Natural killer cell treated with Interleukin-12 subunit alpha and Interleukin-12 subunit beta and Interleukin-15 and Interleukin-18, amount 100 ng/mL, for 72 hours (primary cell): Measurements from ENCODE around the gene FAM50B. TPM values are rescaled to one million over a fixed set of nuclear protein-coding genes. Genes with fewer than 3 reads are reported as not detected.

Experiments used
- ATAC-seq, 2 donors: fragments of 150-1000 bp; cut with Tn5 transposase in 1 of 2; sonication (Bioruptor Pico), chemical (Tn5 transposase) in 1 of 2; 2 replicates each; pipeline ENCODE4 v1.10.0; 2021
- DNase-seq: peaks from one replicate; pipeline ENCODE4 v3.0.0; 2022; ENCODE audit warnings: low spot score
- H3K27ac Mint-ChIP-seq, 2 donors: 1 replicate in 1 of 2; 2 replicates in 1 of 2; pipeline ENCODE4 v1.8.0; 2022; ENCODE audit warnings: mixed read lengths in 2 of 2, mild to moderate bottlenecking in 1 of 2, moderate library complexity in 1 of 2
- H3K27me3 Mint-ChIP-seq, 2 donors: 1 replicate in 1 of 2; 2 replicates in 1 of 2; pipeline ENCODE4 v1.8.0; 2022; ENCODE audit warnings: mixed read lengths in 2 of 2
- H3K36me3 Mint-ChIP-seq: one replicate; pipeline ENCODE4 v1.8.0; 2022; ENCODE audit warnings: mixed read lengths
- H3K4me1 Mint-ChIP-seq, 2 donors: 1 replicate in 1 of 2; 2 replicates in 1 of 2; pipeline ENCODE4 v1.8.0; 2022; ENCODE audit warnings: low read depth in 2 of 2, mixed read lengths in 2 of 2, mild to moderate bottlenecking in 1 of 2
- H3K4me3 Mint-ChIP-seq: one replicate; pipeline ENCODE4 v1.8.0; 2022; ENCODE audit warnings: mixed read lengths
- H3K9me3 Mint-ChIP-seq: 2 replicates; pipeline ENCODE4 v1.8.0; 2022; ENCODE audit warnings: mixed read lengths
- total RNA-seq, 2 donors: library from RNA; stranded (reverse); gene quantifications; one replicate each; pipeline ENCODE4 v1.2.3, GENCODE V29; 2022

FAM50B gene
- total RNA-seq, 2 donors from 2014 or later: 5.3 to 7.3 TPM

- Mint-ChIP-seq H3K27ac (no peak overlapping the region), H3K9me3 (no peaks in the 10 kb centered on the region), H3K4me1 (no peaks in the 10 kb centered on the region), H3K27me3 (peaks cover 0 to 6% of the 10 kb centered on the region in 2 donors), H3K36me3 (no peaks in the 10 kb centered on the region), H3K4me3 (no peak overlapping the region)
- no peak for DNase-seq
- ATAC-seq: no peak
These were observed 18.4 kb upstream of the FAM50B start for GRCh38 chr6:3830806-3831205.

GRCh38 chr6:3831761-3832530 lies 17.2 kb upstream of the FAM50B start:
- Mint-ChIP-seq H3K4me1 (no peaks in the 10 kb centered on the region), H3K27me3 (peaks cover 0 to 9% of the 10 kb centered on the region in 2 donors), H3K36me3 (no peaks in the 10 kb centered on the region), H3K9me3 (no peaks in the 10 kb centered on the region), H3K27ac (no peak overlapping the region), H3K4me3 (no peak overlapping the region)
- DNase-seq: no peak
- no peak for ATAC-seq

GRCh38 chr6:3835055-3835731 lies 14.0 kb upstream of the FAM50B start:
- no peak overlapping the region for H3K4me3 Mint-ChIP-seq
- no peak for ATAC-seq
- H3K27ac Mint-ChIP-seq: no peak overlapping the region
- H3K27me3 Mint-ChIP-seq: peaks cover 7 to 12% of the 10 kb centered on the region in 2 donors
- H3K9me3 Mint-ChIP-seq: no peaks in the 10 kb centered on the region
- H3K36me3 Mint-ChIP-seq: no peaks in the 10 kb centered on the region
- no peaks in the 10 kb centered on the region for H3K4me1 Mint-ChIP-seq
- no peak for DNase-seq

- ATAC-seq: no peak
- Mint-ChIP-seq H3K4me1 (no peaks in the 10 kb centered on the region), H3K27ac (no peak overlapping the region), H3K36me3 (no peaks in the 10 kb centered on the region), H3K4me3 (no peak overlapping the region), H3K9me3 (no peaks in the 10 kb centered on the region), H3K27me3 (peaks cover 9 to 12% of the 10 kb centered on the region in 2 donors)
- DNase-seq: no peak
These were observed 13.4 kb upstream of the FAM50B start for GRCh38 chr6:3835785-3836184.

- Mint-ChIP-seq H3K27ac (no peak overlapping the region), H3K9me3 (no peaks in the 10 kb centered on the region), H3K4me1 (no peaks in the 10 kb centered on the region), H3K4me3 (no peak overlapping the region), H3K36me3 (no peaks in the 10 kb centered on the region), H3K27me3 (peaks cover 9 to 12% of the 10 kb centered on the region in 2 donors)
- DNase-seq: no peak
- no peak for ATAC-seq
These were observed 12.6 kb upstream of the FAM50B start for GRCh38 chr6:3836566-3836965.

- Mint-ChIP-seq H3K9me3 (no peaks in the 10 kb centered on the region), H3K27me3 (peaks cover 5 to 12% of the 10 kb centered on the region in 2 donors), H3K36me3 (no peaks in the 10 kb centered on the region), H3K4me3 (no peak overlapping the region), H3K4me1 (no peaks in the 10 kb centered on the region), H3K27ac (no peak overlapping the region)
- DNase-seq (no peak), ATAC-seq (no peak)
These were observed 11.4 kb upstream of the FAM50B start for GRCh38 chr6:3837781-3838180.

- Mint-ChIP-seq H3K27ac (no peak overlapping the region), H3K9me3 (no peaks in the 10 kb centered on the region), H3K27me3 (peaks cover 5 to 12% of the 10 kb centered on the region in 2 donors), H3K4me3 (no peak overlapping the region), H3K36me3 (no peaks in the 10 kb centered on the region), H3K4me1 (no peaks in the 10 kb centered on the region)
- ATAC-seq: no peak
- DNase-seq: no peak
These were observed 9.9 kb upstream of the FAM50B start for GRCh38 chr6:3838992-3839867.

GRCh38 chr6:3841066-3841454 lies 8.1 kb upstream of the FAM50B start:
- H3K27ac Mint-ChIP-seq: no peak overlapping the region

GRCh38 chr6:3841711-3842565 lies 7.2 kb upstream of the FAM50B start:
- Mint-ChIP-seq H3K27me3 (peaks cover 2 to 12% of the 10 kb centered on the region in 2 donors), H3K27ac (no peak overlapping the region), H3K9me3 (no peaks in the 10 kb centered on the region), H3K4me3 (no peak overlapping the region), H3K36me3 (no peaks in the 10 kb centered on the region), H3K4me1 (no peaks in the 10 kb centered on the region)
- ATAC-seq: no peak
- DNase-seq: no peak

More at GRCh38 chr6:3841066-3841454, 8.1 kb upstream of the FAM50B start:
- no peaks in the 10 kb centered on the region for H3K9me3 Mint-ChIP-seq
- H3K27me3 Mint-ChIP-seq: peaks cover 5 to 12% of the 10 kb centered on the region in 2 donors
- H3K36me3 Mint-ChIP-seq: no peaks in the 10 kb centered on the region
- H3K4me1 Mint-ChIP-seq: no peaks in the 10 kb centered on the region
- no peak overlapping the region for H3K4me3 Mint-ChIP-seq
- ATAC-seq: no peak
- no peak for DNase-seq

GRCh38 chr6:3843379-3844096 lies 5.6 kb upstream of the FAM50B start:
- peaks cover 13 to 15% of the 10 kb centered on the region in 2 donors for H3K4me1 Mint-ChIP-seq
- no peak overlapping the region for H3K27ac Mint-ChIP-seq
- DNase-seq: no peak
- ATAC-seq: no peak
- H3K9me3 Mint-ChIP-seq: no peaks in the 10 kb centered on the region
- no peaks in the 10 kb centered on the region for H3K36me3 Mint-ChIP-seq
- no peak overlapping the region for H3K4me3 Mint-ChIP-seq
- H3K27me3 Mint-ChIP-seq: peaks cover 2 to 11% of the 10 kb centered on the region in 2 donors

GRCh38 chr6:3844097-3844463 lies 5.1 kb upstream of the FAM50B start:
- Mint-ChIP-seq H3K27ac (no peak overlapping the region), H3K27me3 (peaks cover 2 to 5% of the 10 kb centered on the region in 2 donors), H3K36me3 (no peaks in the 10 kb centered on the region), H3K4me1 (peaks cover 15 to 18% of the 10 kb centered on the region in 2 donors), H3K4me3 (no peak overlapping the region), H3K9me3 (no peaks in the 10 kb centered on the region)
- ATAC-seq (no peak), DNase-seq (no peak)

- peak overlapping the region; percentile 67 to 77 for H3K27ac Mint-ChIP-seq
- no peak for ATAC-seq
These were observed 1.7 kb upstream of the FAM50B start for GRCh38 chr6:3847521-3847920.

More at GRCh38 chr6:3847521-3847920, 1.7 kb upstream of the FAM50B start:
- Mint-ChIP-seq H3K27me3 (no peaks in the 10 kb centered on the region), H3K4me1 (peaks cover 15 to 26% of the 10 kb centered on the region in 2 donors), H3K9me3 (no peaks in the 10 kb centered on the region), H3K4me3 (peak overlapping the region; percentile 80), H3K36me3 (no peaks in the 10 kb centered on the region)
- DNase-seq: no peak
